Breast epithelium (tissue), 3 donors: Measurements from ENCODE around the gene MXRA5.

Source experiments
- CTCF ChIP-seq, 3 donors: fragments of 450-650 bp; IDR thresholded peaks; one replicate each; pipeline ENCODE4 v1.5.1; 2016 to 2017; ENCODE audit warnings: antibody characterized with exemption in 3 of 3, mild to moderate bottlenecking in 3 of 3, moderate library complexity in 3 of 3
- POLR2A ChIP-seq: fragments of 450-650 bp; IDR thresholded peaks from one replicate; pipeline ENCODE4 v1.6.1; 2016; ENCODE audit warnings: antibody characterized with exemption, mild to moderate bottlenecking, moderate library complexity

- TF ChIP-seq CTCF (IDR thresholded peaks at IDR 0.05), result no peak
- TF ChIP-seq POLR2A, result no peak
These were observed 16.5 kb upstream of the MXRA5 start for GRCh38 chrX:3362956-3363355.
